ENCODE data around the gene SEC61A1. TPM values are rescaled to one million over a fixed set of nuclear protein-coding genes. Genes with fewer than 3 reads are reported as not detected.

SEC61A1 gene
- total RNA-seq (2022; extraction: Qiagen RNA extraction) = 109 to 126 TPM (median 121 TPM) in 5 replicates

DNA sequence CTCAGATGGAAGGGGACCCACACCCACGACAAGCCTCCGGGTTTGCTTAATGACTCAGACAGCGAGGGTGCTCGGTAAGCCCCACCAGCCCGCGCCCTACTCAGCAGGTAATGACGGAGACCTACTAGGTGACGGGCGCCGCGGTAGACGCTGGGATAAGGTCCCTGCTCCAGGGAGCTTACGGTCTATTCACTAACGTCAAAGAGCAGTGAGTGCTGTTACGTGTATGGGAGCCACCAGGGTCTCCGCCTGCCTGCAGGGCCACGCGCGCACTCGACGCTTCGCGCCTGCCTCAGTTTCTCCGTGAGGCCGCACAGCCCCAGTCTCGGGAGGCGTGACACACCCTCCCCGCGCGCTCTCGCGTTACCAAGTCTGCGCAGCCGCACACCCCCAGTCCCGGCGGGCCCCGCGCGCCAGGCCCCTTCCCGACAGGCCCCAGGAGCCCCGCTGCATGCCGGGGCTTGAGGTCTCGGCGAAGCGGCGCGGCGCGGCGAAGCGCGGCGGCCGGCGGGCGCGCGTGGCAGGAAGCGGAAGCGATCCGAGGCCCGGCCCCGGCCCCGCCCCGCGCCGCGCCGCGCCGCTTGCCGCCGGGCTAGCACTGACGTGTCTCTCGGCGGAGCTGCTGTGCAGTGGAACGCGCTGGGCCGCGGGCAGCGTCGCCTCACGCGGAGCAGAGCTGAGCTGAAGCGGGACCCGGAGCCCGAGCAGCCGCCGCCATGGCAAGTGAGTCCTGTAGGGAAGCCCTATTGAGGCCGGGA, at the start of gene SEC61A1:
SEC61A1 (plus strand) TSS at position 601 of the 758 bp plus-strand sequence; CDS start at position 717, 116 bp downstream.

Other genes starting within 250 kb of the SEC61A1 start
- gene MGLL, start 229.9 kb upstream of the SEC61A1 start, total RNA-seq (2022; extraction: Qiagen RNA extraction) = 63.9 to 79.7 TPM (median 69.3 TPM) in 5 replicates
- not detected in 5 replicates for gene KBTBD12, start 137.2 kb upstream of the SEC61A1 start, total RNA-seq (2022; extraction: Qiagen RNA extraction)
- 94.4 to 101 TPM (median 96.7 TPM) in 5 replicates for gene RUVBL1, start 71.4 kb downstream of the SEC61A1 start, total RNA-seq (2022; extraction: Qiagen RNA extraction)
- gene EEFSEC, start 101.0 kb downstream of the SEC61A1 start, total RNA-seq (2022; extraction: Qiagen RNA extraction) = 7.6 to 10.3 TPM (median 10.1 TPM) in 5 replicates

All from A549 treated with Mapracorat at 1 μM for 4 hours (cell line).